ENCODE results near the gene TMEM120B.
A peak's percentile ranks its signal among the peaks of the same experiment; 100 is the strongest.
"Not testable (repeated sequence)": the region's sequence is repeated elsewhere in the genome, so short reads cannot be mapped to it uniquely, and the experiment has no call there.

TMEM120B gene

GRCh38 chr12:121711361-121712189 is 977 bp upstream of the TMEM120B start:
- peak overlapping the region; percentile 58; the same call in 1 of the 2 replicates for H3K9ac ChIP-seq
- no peaks in the 10 kb centered on the region for H3K79me2 ChIP-seq (ENCODE audit: insufficient read depth, low read depth)
- peaks cover 3% of the 10 kb centered on the region for H3K4me1 ChIP-seq (ENCODE audit: low read depth, poor library complexity, severe bottlenecking)
- peak overlapping the region; percentile 88 for H2AFZ ChIP-seq (ENCODE audit: low read depth)
- H3K36me3 ChIP-seq (ENCODE audit: insufficient read depth): no peaks in the 10 kb centered on the region
- peak overlapping the region; percentile 78 for H3K4me2 ChIP-seq
- H3K27me3 ChIP-seq (ENCODE audit: insufficient read depth, low read depth): no peaks in the 10 kb centered on the region
- no peak overlapping the region for H3K4me3 ChIP-seq (IDR thresholded peaks at IDR 0.05; ENCODE audit: insufficient read depth, low read depth, low read length)
- no peak overlapping the region; the same call in 1 of the 2 replicates for H3K27ac ChIP-seq
- no peak for TF ChIP-seq CTCF (conservative IDR thresholded peaks at IDR 0.05; ENCODE audit: low read depth, low read length)
- H4K20me1 ChIP-seq (ENCODE audit: insufficient read depth): no peaks in the 10 kb centered on the region

GRCh38 chr12:121712190-121712460 is 427 bp upstream of the TMEM120B start:
- peak overlapping the region; percentile 78 for H3K4me2 ChIP-seq
- TF ChIP-seq CTCF (conservative IDR thresholded peaks at IDR 0.05; ENCODE audit: low read depth, low read length): no peak
- peaks cover 3% of the 10 kb centered on the region for H3K4me1 ChIP-seq (ENCODE audit: low read depth, poor library complexity, severe bottlenecking)
- no peaks in the 10 kb centered on the region for H3K36me3 ChIP-seq (ENCODE audit: insufficient read depth)
- peak overlapping the region; percentile 88 for H2AFZ ChIP-seq (ENCODE audit: low read depth)
- no peaks in the 10 kb centered on the region for H3K79me2 ChIP-seq (ENCODE audit: insufficient read depth, low read depth)
- H4K20me1 ChIP-seq (ENCODE audit: insufficient read depth): no peaks in the 10 kb centered on the region
- no peak overlapping the region; the same call in 1 of the 2 replicates for H3K27ac ChIP-seq
- no peaks in the 10 kb centered on the region for H3K27me3 ChIP-seq (ENCODE audit: insufficient read depth, low read depth)
- no peak overlapping the region for H3K4me3 ChIP-seq (IDR thresholded peaks at IDR 0.05; ENCODE audit: insufficient read depth, low read depth, low read length)
- H3K9ac ChIP-seq: peak overlapping the region; percentile 58; the same call in 1 of the 2 replicates

- no peak for TF ChIP-seq CTCF (conservative IDR thresholded peaks at IDR 0.05; ENCODE audit: low read depth, low read length)
- H3K4me1 ChIP-seq (ENCODE audit: low read depth, poor library complexity, severe bottlenecking): peaks cover 4% of the 10 kb centered on the region
- no peaks in the 10 kb centered on the region for H3K27me3 ChIP-seq (ENCODE audit: insufficient read depth, low read depth)
- H3K79me2 ChIP-seq (ENCODE audit: insufficient read depth, low read depth): no peaks in the 10 kb centered on the region
- no peaks in the 10 kb centered on the region for H3K36me3 ChIP-seq (ENCODE audit: insufficient read depth)
- no peak overlapping the region for H3K4me3 ChIP-seq (IDR thresholded peaks at IDR 0.05; ENCODE audit: insufficient read depth, low read depth, low read length)
- H3K4me2 ChIP-seq: peak overlapping the region; percentile 57
- no peak overlapping the region for H3K27ac ChIP-seq
- peak overlapping the region; percentile 88 for H2AFZ ChIP-seq (ENCODE audit: low read depth)
- peak overlapping the region; percentile 30; the same call in 1 of the 2 replicates for H3K9ac ChIP-seq
- no peaks in the 10 kb centered on the region for H4K20me1 ChIP-seq (ENCODE audit: insufficient read depth)
Observed at GRCh38 chr12:121713257-121713777, 765 bp downstream of the TMEM120B start.

GRCh38 chr12:121713793-121714192 is 1.2 kb downstream of the TMEM120B start:
- H3K27ac ChIP-seq: no peak overlapping the region
- H2AFZ ChIP-seq (ENCODE audit: low read depth): no peak overlapping the region
- H3K4me1 ChIP-seq (ENCODE audit: low read depth, poor library complexity, severe bottlenecking): peaks cover 9% of the 10 kb centered on the region
- no peaks in the 10 kb centered on the region for H3K27me3 ChIP-seq (ENCODE audit: insufficient read depth, low read depth)
- H3K36me3 ChIP-seq (ENCODE audit: insufficient read depth): no peaks in the 10 kb centered on the region
- H3K4me2 ChIP-seq: peak overlapping the region; percentile 57; the same call in 1 of the 2 replicates
- TF ChIP-seq CTCF (conservative IDR thresholded peaks at IDR 0.05; ENCODE audit: low read depth, low read length): no peak
- no peaks in the 10 kb centered on the region for H3K79me2 ChIP-seq (ENCODE audit: insufficient read depth, low read depth)
- H3K4me3 ChIP-seq (IDR thresholded peaks at IDR 0.05; ENCODE audit: insufficient read depth, low read depth, low read length): no peak overlapping the region
- no peak overlapping the region for H3K9ac ChIP-seq
- H4K20me1 ChIP-seq (ENCODE audit: insufficient read depth): no peaks in the 10 kb centered on the region

GRCh38 chr12:121715055-121715454 is 2.5 kb downstream of the TMEM120B start:
- not testable (repeated sequence) for H3K27me3 ChIP-seq (ENCODE audit: insufficient read depth, low read depth); H3K79me2 ChIP-seq (ENCODE audit: insufficient read depth, low read depth); H3K9ac ChIP-seq; H3K36me3 ChIP-seq (ENCODE audit: insufficient read depth); H3K4me3 ChIP-seq (IDR thresholded peaks at IDR 0.05; ENCODE audit: insufficient read depth, low read depth, low read length); H3K27ac ChIP-seq; H3K4me2 ChIP-seq; H4K20me1 ChIP-seq (ENCODE audit: insufficient read depth); H2AFZ ChIP-seq (ENCODE audit: low read depth)
- peaks cover 12% of the 10 kb centered on the region for H3K4me1 ChIP-seq (ENCODE audit: low read depth, poor library complexity, severe bottlenecking)

All from KMS-11 (cell line).